Panc1 (cell line): ENCODE data around the gene POU2AF1. TPM values are rescaled to one million over a fixed set of nuclear protein-coding genes. Genes with fewer than 3 reads are reported as not detected.

Experiments
- ATAC-seq: fragments of 200-7000 bp; cut with Tn5 transposase; 2 replicates; pipeline ENCODE4 v1.9.1; 2020; ENCODE audit warnings: mild to moderate bottlenecking, moderate library complexity
- BruUV-seq: library from RNA; stranded (reverse); fragments of 400-500 nt; replicated peaks from 2 replicates; lab custom pipeline; 2021; lab: Mats Ljungman, UMichigan
- CTCF ChIA-PET: fragments of 300-600 bp; sonication (Branson Sonifier 250); formaldehyde crosslinking; loops from one replicate; lab custom pipeline; 2022; ENCODE audit warnings: antibody characterized with exemption; lab: Charles Lee
- POLR2A ChIA-PET: fragments of 300-600 bp; sonication (Branson Sonifier 250); formaldehyde crosslinking; loops from one replicate; lab custom pipeline; 2022; ENCODE audit warnings: antibody characterized with exemption; lab: Charles Lee
- DNase-seq: peaks from one replicate; pipeline ENCODE4 v3.0.0-alpha.2; 2010; ENCODE audit warnings: low read depth, low spot score
- H3K27ac ChIP-seq: 2 replicates; pipeline ENCODE4 v1.5.1; 2011; ENCODE audit warnings: mild to moderate bottlenecking, low read length, inconsistent platforms
- H3K27me3 ChIP-seq: fragments of 200-500 bp; sonication (Bioruptor generic); 2 replicates; pipeline ENCODE4 v1.6.0; 2014; ENCODE audit warnings: low read length, inconsistent platforms; ENCODE audit not compliant: control insufficient read depth, insufficient read depth
- H3K36me3 ChIP-seq: fragments of 200-500 bp; sonication (Bioruptor generic); 2 replicates; pipeline ENCODE4 v1.5.1; 2014; ENCODE audit warnings: inconsistent platforms, mild to moderate bottlenecking, low read length, moderate library complexity; ENCODE audit not compliant: control insufficient read depth, insufficient read depth
- H3K4me1 ChIP-seq: 2 replicates; pipeline ENCODE4 v1.5.1; 2011; ENCODE audit warnings: inconsistent platforms, mild to moderate bottlenecking, low read length, moderate library complexity; ENCODE audit not compliant: control insufficient read depth, insufficient read depth
- H3K4me3 ChIP-seq, 2 experiments: 2 replicates each; pipeline ENCODE4 v1.5.1; 2011 to 2012; ENCODE audit warnings: low read depth in 2 of 2, low read length in 2 of 2, mild to moderate bottlenecking in 2 of 2, inconsistent platforms in 1 of 2, moderate library complexity in 1 of 2
- H3K9me3 ChIP-seq: fragments of 200-500 bp; sonication (Bioruptor generic); 2 replicates; pipeline ENCODE4 v1.5.1; 2014; ENCODE audit warnings: low read depth, mild to moderate bottlenecking, inconsistent platforms, low read length, moderate library complexity; ENCODE audit not compliant: control insufficient read depth, insufficient read depth
- CTCF ChIP-seq: fragments of 450-650 bp; IDR thresholded peaks from 2 replicates; pipeline ENCODE4 v1.5.1; 2017; ENCODE audit warnings: mild to moderate bottlenecking
- POLR2AphosphoS5 ChIP-seq: IDR thresholded peaks from 2 replicates; pipeline ENCODE4 v1.6.1; 2012; ENCODE audit warnings: mild to moderate bottlenecking, low read depth, low read length, moderate library complexity
- REST ChIP-seq, 2 experiments: IDR thresholded peaks; 2 replicates each; pipeline ENCODE4 v1.6.1; 2011 to 2012; ENCODE audit warnings: low read depth in 2 of 2, control low read depth in 1 of 2, low read length in 1 of 2, mild to moderate bottlenecking in 1 of 2, moderate library complexity in 1 of 2; ENCODE audit not compliant: insufficient read depth in 1 of 2
- SIN3A ChIP-seq: IDR thresholded peaks from 2 replicates; pipeline ENCODE4 v1.6.1; 2012; ENCODE audit warnings: low read depth, mild to moderate bottlenecking, low read length, moderate library complexity, borderline replicate concordance; ENCODE audit not compliant: insufficient read depth
- TCF7L2 ChIP-seq: IDR thresholded peaks from 2 replicates; pipeline ENCODE4 v1.6.1; 2011; ENCODE audit warnings: mild to moderate bottlenecking, low read depth, low read length, inconsistent platforms
- in situ Hi-C: cut with HindIII; loops from 2 replicates; pipeline ENCODE4 v1.10.0; 2016; ENCODE audit warnings: low sequenced_read_pairs, low pct_unique_long_range_greater_than_20kb
- intact Hi-C: fragments of 100-400 bp; cut with micrococcal nuclease; formaldehyde crosslinking; loops from one replicate; pipeline ENCODE4 v1.10.0; 2022; ENCODE audit not compliant: unreplicated experiment
- total RNA-seq: library from RNA; stranded (reverse); gene quantifications from one replicate; pipeline ENCODE4 v1.2.1, GENCODE V29; 2021; ENCODE audit not compliant: unreplicated experiment

The POU2AF1 gene
- total RNA-seq, 1 experiment from 2014 or later = 0.18 TPM

- no peak for TF ChIP-seq CTCF
- TF ChIP-seq SIN3A = no peak
- TF ChIP-seq REST (IDR thresholded peaks at IDR 0.05; ENCODE audit: insufficient read depth in 1 of 2, low read depth in 2 of 2, low read length in 1 of 2) = no peak
- no peak for TF ChIP-seq POLR2AphosphoS5
- TF ChIP-seq TCF7L2 = no peak
- CTCF ChIA-PET = no interaction called here
- Histone ChIP-seq H3K9me3 (no peaks in the 10 kb centered on the region), H3K4me1 (no peaks in the 10 kb centered on the region), H3K27ac (no peak overlapping the region), H3K27me3 (peaks cover 1% of the 10 kb centered on the region; the same call in 1 of the 2 replicates), H3K4me3 (no peak overlapping the region), H3K36me3 (no peaks in the 10 kb centered on the region)
- in situ Hi-C loops (no loop called here), intact Hi-C loops (no loop called here)
- no peak for DNase-seq
- BruUV-seq = no TSS peak
- ATAC-seq = no peak
- POLR2A ChIA-PET = no interaction called here
These were observed 31.9 kb downstream of the POU2AF1 start for GRCh38 chr11:111347002-111347722.

- in situ Hi-C loops (no loop called here), intact Hi-C loops (no loop called here)
- no peak overlapping the region for H3K4me3 ChIP-seq
- no peaks in the 10 kb centered on the region for H3K9me3 ChIP-seq
- no peaks in the 10 kb centered on the region for H3K36me3 ChIP-seq
- H3K27me3 ChIP-seq = no peaks in the 10 kb centered on the region; the same call in none of the 2 replicates
- no peaks in the 10 kb centered on the region for H3K4me1 ChIP-seq
- DNase-seq (no peak), ATAC-seq (no peak)
- ChIA-PET POLR2A (no interaction called here), CTCF (no interaction called here)
- no peak overlapping the region for H3K27ac ChIP-seq
- no TSS peak for BruUV-seq
- no peak for TF ChIP-seq POLR2AphosphoS5
- TF ChIP-seq SIN3A = no peak
- TF ChIP-seq CTCF = no peak
- no peak for TF ChIP-seq REST (IDR thresholded peaks at IDR 0.05; ENCODE audit: insufficient read depth in 1 of 2, low read depth in 2 of 2, low read length in 1 of 2)
- TF ChIP-seq TCF7L2 = no peak
These were observed 35.0 kb downstream of the POU2AF1 start for GRCh38 chr11:111344032-111344431.
